ENCODE results near the gene DCTN2.

DCTN2 gene

DNA sequence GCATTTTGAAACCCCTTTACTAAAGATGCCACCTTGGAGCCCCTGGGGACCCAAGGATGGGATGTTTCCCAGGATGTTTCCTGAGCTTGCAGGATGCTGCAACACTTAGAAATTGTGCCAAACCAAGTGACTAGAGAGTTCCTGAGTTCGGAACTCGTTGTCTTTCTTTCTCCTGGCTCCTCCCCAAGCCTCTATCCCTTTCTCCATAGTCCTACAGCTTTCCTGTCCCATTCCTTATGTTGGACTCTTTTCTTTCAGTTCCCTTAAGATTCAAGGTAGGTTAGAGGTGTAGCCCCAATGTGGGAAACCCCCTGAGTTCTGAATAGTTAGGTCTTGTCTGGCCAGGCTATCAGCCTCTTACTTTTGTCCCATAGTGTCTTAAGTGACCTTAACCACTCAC lies 1.5 kb upstream of the DCTN2 start:
- DNase-seq (ENCODE audit: low read depth), result no peak
- TF ChIP-seq CTCF (conservative IDR thresholded peaks at IDR 0.05; ENCODE audit: low read depth, low read length), result no peak
- H3K4me3 ChIP-seq (ENCODE audit: low read length), result no peak overlapping the region

DNA sequence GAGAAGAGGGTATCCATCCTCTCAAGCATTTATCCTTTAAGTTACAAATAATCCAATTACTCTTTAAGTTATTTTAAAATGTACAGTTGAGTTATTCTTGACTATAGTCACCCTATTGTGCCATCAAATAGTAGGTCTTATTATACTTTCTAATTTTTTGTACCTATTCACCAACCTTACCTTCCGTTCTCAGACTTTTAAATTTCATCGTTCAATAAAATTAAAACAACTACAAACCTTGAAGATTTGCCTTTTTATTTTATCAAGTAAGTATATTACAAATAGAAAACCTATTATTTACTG lies 972 bp upstream of the DCTN2 start:
- no peak for TF ChIP-seq CTCF (conservative IDR thresholded peaks at IDR 0.05; ENCODE audit: low read depth, low read length)
- no peak overlapping the region for H3K4me3 ChIP-seq (ENCODE audit: low read length)
- no peak for DNase-seq (ENCODE audit: low read depth)

- H3K4me3 ChIP-seq (ENCODE audit: low read length), result peak overlapping the region; percentile 94
- DNase-seq (ENCODE audit: low read depth), result no peak
- no peak for TF ChIP-seq CTCF (conservative IDR thresholded peaks at IDR 0.05; ENCODE audit: low read depth, low read length)
Measured at GRCh38 chr12:57547288-57548012, 458 bp upstream of the DCTN2 start.

DNA sequence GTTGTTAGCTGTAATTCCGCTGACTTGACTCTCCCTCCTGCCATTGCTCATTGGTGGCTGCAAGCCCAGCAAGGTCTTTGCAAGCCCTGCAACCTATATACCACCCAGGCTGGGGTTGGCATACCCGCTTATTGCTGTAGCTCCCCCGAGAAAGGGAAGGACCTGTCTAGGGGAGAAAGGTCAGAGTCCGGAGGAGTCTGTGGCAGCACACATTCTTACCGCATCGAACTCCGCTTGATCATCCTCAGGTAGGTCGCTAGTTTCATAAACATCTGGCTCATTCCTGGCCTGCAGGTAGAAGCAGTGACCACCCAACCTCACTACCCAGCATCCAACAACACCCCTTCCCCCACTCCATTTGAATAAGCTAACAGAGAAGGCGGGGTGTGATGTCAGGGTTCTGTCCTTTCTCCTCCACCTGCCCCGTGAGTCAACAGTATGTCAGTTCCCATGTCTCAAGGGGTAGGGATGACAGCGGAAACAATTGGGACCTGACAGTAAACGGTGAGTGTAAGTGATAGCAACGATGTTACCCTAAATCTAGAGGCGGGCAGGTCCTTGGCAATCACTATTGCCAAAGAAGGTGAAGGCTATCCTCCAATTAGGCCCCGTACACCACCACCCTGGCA lies 1.1 kb downstream of the DCTN2 start:
- no peak for TF ChIP-seq CTCF (conservative IDR thresholded peaks at IDR 0.05; ENCODE audit: low read depth, low read length)
- no peak for DNase-seq (ENCODE audit: low read depth)

GRCh38 chr12:57543581-57543980 lies 3.4 kb downstream of the DCTN2 start:
- TF ChIP-seq CTCF (conservative IDR thresholded peaks at IDR 0.05; ENCODE audit: low read depth, low read length), result no peak
- DNase-seq (ENCODE audit: low read depth), result no peak
- H3K4me3 ChIP-seq (ENCODE audit: low read length), result no peak overlapping the region

More for the DNA sequence above, 1.1 kb downstream of the DCTN2 start:
- H3K4me3 ChIP-seq (ENCODE audit: low read length), result peak overlapping the region; percentile 94

- no peak overlapping the region for H3K4me3 ChIP-seq (ENCODE audit: low read length)
- DNase-seq (ENCODE audit: low read depth), result no peak
- TF ChIP-seq CTCF (conservative IDR thresholded peaks at IDR 0.05; ENCODE audit: low read depth, low read length), result no peak
Measured at GRCh38 chr12:57541717-57542116, 5.3 kb downstream of the DCTN2 start.

- no peak for DNase-seq (ENCODE audit: low read depth)
- H3K4me3 ChIP-seq (ENCODE audit: low read length), result no peak overlapping the region
- no peak for TF ChIP-seq CTCF (conservative IDR thresholded peaks at IDR 0.05; ENCODE audit: low read depth, low read length)
Measured at GRCh38 chr12:57541001-57541400, 6.0 kb downstream of the DCTN2 start.

Data from retinal pigment epithelial cell (primary cell).